K562 (cell line): Measurements from ENCODE around the gene DNAAF8. TPM values are rescaled to one million over a fixed set of nuclear protein-coding genes. Genes with fewer than 3 reads are reported as not detected.

Experiments used
- ATAC-seq: fragments of 200-7000 bp; cut with Tn5 transposase; 3 replicates; pipeline ENCODE4 v1.9.1; 2020; ENCODE audit warnings: moderate library complexity
- BruUV-seq: library from RNA; stranded (reverse); fragments of 400-500 nt; replicated peaks from 2 replicates; lab custom pipeline; 2021; lab: Mats Ljungman, UMichigan
- CTCF ChIA-PET: fragments of 300-600 bp; formaldehyde crosslinking; extraction: SDS; loops from one replicate; lab custom pipeline; 2021; ENCODE audit warnings: low intra/inter-chr PET ratio; lab: Yijun Ruan, JAX
- POLR2A ChIA-PET: fragments of 300-600, 350-650 bp; sonication (Branson Sonifier 250); formaldehyde crosslinking; extraction: SDS; loops from one replicate; lab custom pipeline; 2021; ENCODE audit warnings: antibody characterized with exemption, inconsistent platforms; lab: Yijun Ruan, JAX
- DNase-seq, 4 experiments: peaks; one replicate each; pipeline versions ENCODE4 v3.0.0 to v3.0.0-alpha.2; 2011 to 2018; ENCODE audit warnings: low spot score in 3 of 4, mixed read lengths in 3 of 4; ENCODE audit errors: extremely low read depth in 1 of 4
- FAIRE-seq: peaks from 2 replicates; lab custom pipeline; 2011; peaks lifted over from hg19 to GRCh38; lab: Jason Lieb, UNC
- H2AFZ ChIP-seq: 2 replicates; pipeline ENCODE4 v1.6.0; 2011; ENCODE audit warnings: low read depth, low read length, control low read depth, inconsistent platforms
- H3K27ac ChIP-seq: fragments of 200-600 bp; 3 replicates; pipeline ENCODE4 v1.8.0; 2011; ENCODE audit warnings: low read depth, mild to moderate bottlenecking, control low read depth, inconsistent platforms, low read length, moderate library complexity, mixed read lengths; ENCODE audit errors: extremely low read depth
- H3K27me3 ChIP-seq, 2 experiments: fragments of 300-600 bp in 1 of 2; 2 replicates in 1 of 2; 3 replicates in 1 of 2; pipeline versions ENCODE4 v1.6.0 to v1.8.0; 2011; ENCODE audit warnings: inconsistent platforms in 2 of 2, low read length in 2 of 2, mild to moderate bottlenecking in 1 of 2, mixed read lengths in 1 of 2, moderate library complexity in 1 of 2; ENCODE audit not compliant: control insufficient read depth in 2 of 2, insufficient read depth in 2 of 2
- H3K36me3 ChIP-seq: fragments of 300-600 bp; 3 replicates; pipeline ENCODE4 v1.8.0; 2011; ENCODE audit warnings: mild to moderate bottlenecking, low read length, inconsistent platforms; ENCODE audit not compliant: control insufficient read depth, insufficient read depth
- H3K4me1 ChIP-seq, 2 experiments: fragments of 200-600 bp in 1 of 2; replicated peaks in 1 of 2; 2 replicates in 1 of 2; 3 replicates in 1 of 2; pipeline versions ENCODE4 v1.5.1 to v1.8.0; 2011; ENCODE audit warnings: inconsistent platforms in 2 of 2, low read length in 2 of 2, mild to moderate bottlenecking in 1 of 2, mixed read lengths in 1 of 2, moderate library complexity in 1 of 2; ENCODE audit not compliant: control insufficient read depth in 2 of 2, insufficient read depth in 2 of 2
- H3K4me2 ChIP-seq: 2 replicates; pipeline ENCODE4 v1.6.1; 2011; ENCODE audit warnings: low read length, control low read depth, inconsistent platforms, mixed read lengths; ENCODE audit not compliant: insufficient read depth
- H3K4me3 ChIP-seq: fragments of 200-600 bp; sonication (generic), shearing (Covaris generic); 2 replicates; pipeline ENCODE4 v1.5.1; 2016; ENCODE audit warnings: control low read depth, inconsistent platforms
- H3K79me2 ChIP-seq: fragments of 200-600 bp; 3 replicates; pipeline ENCODE4 v1.8.0; 2011; ENCODE audit warnings: low read length, inconsistent platforms; ENCODE audit not compliant: control insufficient read depth, insufficient read depth
- H3K9ac ChIP-seq, 2 experiments: 2 replicates each; pipeline versions ENCODE4 v1.6.0 to v1.6.1; 2011; ENCODE audit warnings: low read depth in 2 of 2, low read length in 2 of 2, control low read depth in 1 of 2, inconsistent platforms in 1 of 2, mild to moderate bottlenecking in 1 of 2, mixed read lengths in 1 of 2; ENCODE audit not compliant: insufficient read depth in 1 of 2
- H3K9me1 ChIP-seq: one replicate; pipeline ENCODE4 v1.6.0; 2011; ENCODE audit warnings: inconsistent platforms, mild to moderate bottlenecking, low read length, moderate library complexity; ENCODE audit not compliant: control insufficient read depth, insufficient read depth
- H3K9me3 ChIP-seq: replicated peaks from 2 replicates; pipeline ENCODE4 v1.5.1; 2011; ENCODE audit warnings: low read depth, low read length, inconsistent platforms; ENCODE audit not compliant: control insufficient read depth, insufficient read depth
- H4K20me1 ChIP-seq: replicated peaks from 2 replicates; pipeline ENCODE4 v1.6.1; 2011; ENCODE audit warnings: low read length, inconsistent platforms, mixed read lengths; ENCODE audit not compliant: control insufficient read depth, insufficient read depth
- BCOR ChIP-seq: fragments of 450-650 bp; IDR thresholded peaks from 2 replicates; pipeline ENCODE4 v1.6.1; 2016
- EHMT2 ChIP-seq: fragments of 450-650 bp; IDR thresholded peaks from 2 replicates; pipeline ENCODE4 v1.6.1; 2018; ENCODE audit warnings: antibody characterized with exemption
- HNRNPLL ChIP-seq: fragments of 200-400 bp; formaldehyde crosslinking; IDR thresholded peaks from 2 replicates; pipeline ENCODE4 v1.6.1; 2017; ENCODE audit warnings: low read length, low read depth, mild to moderate bottlenecking; ENCODE audit not compliant: poor library complexity, severe bottlenecking
- POLR2G ChIP-seq: fragments of 200-400 bp; formaldehyde crosslinking; IDR thresholded peaks from 2 replicates; pipeline ENCODE4 v1.6.1; 2017; ENCODE audit warnings: low read depth, mild to moderate bottlenecking, antibody characterized with exemption, low read length, moderate library complexity
- ZNF354B ChIP-seq: fragments of 250-450 bp; sonication (Bioruptor Pico); IDR thresholded peaks from 2 replicates; pipeline ENCODE4 v1.4.0; 2020
- WGBS: fragments of 100-300 bp; shearing (Covaris generic); methylation state at CpG from one replicate; pipeline ENCODE4 v1.1.6; 2016; ENCODE audit warnings: low coverage, mixed read lengths; ENCODE audit not compliant: insufficient coverage; ENCODE audit errors: missing lambda C conversion rate; 5-methylcytosine and 5-hydroxymethylcytosine counted together
- in situ Hi-C: fragments of 300-500 bp; cut with MboI; formaldehyde crosslinking; loops from 4 replicates; pipeline ENCODE4 v1.15.0; 2018; ENCODE audit warnings: inconsistent platforms, mixed read lengths
- intact Hi-C: fragments of 100-400 bp; cut with micrococcal nuclease; formaldehyde crosslinking; loops from 2 replicates; pipeline ENCODE4 v1.14.2; 2022
- polyA plus RNA-seq, 8 experiments: library from polyadenylated mRNA; depleted of rRNA in 4 of 8; stranded (reverse) in 5 of 8; unstranded in 3 of 8; fragments of >200 nt; fragmentation: Nextera tagmentation in 2 of 8; fragmentation: Illumina TruSeq in 1 of 8; extraction: Ambion mirVana in 2 of 8; extraction: Trizol in 1 of 8; gene quantifications; 2 replicates each; pipeline versions ENCODE4 v1.2.1 to v1.2.3, GENCODE V29; 2011 to 2014; ENCODE audit warnings: inconsistent platforms in 1 of 8, missing spikeins in 1 of 8
- total RNA-seq, 7 experiments: library from RNA; depleted of rRNA in 6 of 7; stranded (reverse); fragments of >200 nt in 6 of 7; fragmentation: Illumina TruSeq in 2 of 7; extraction: Trizol in 2 of 7; gene quantifications; 2 replicates each; pipeline versions ENCODE4 v1.2.1 to v1.2.3, GENCODE V29; 2011 to 2021; ENCODE audit warnings: low replicate concordance in 1 of 7

The DNAAF8 gene
- total and polyA plus RNA-seq, 9 of the 15 experiments (the other 6 are each of a cell fraction or from before 2014, with no cell fraction given) = 0.04 to 0.12 (median 0.10) TPM; not detected in 6

DNA sequence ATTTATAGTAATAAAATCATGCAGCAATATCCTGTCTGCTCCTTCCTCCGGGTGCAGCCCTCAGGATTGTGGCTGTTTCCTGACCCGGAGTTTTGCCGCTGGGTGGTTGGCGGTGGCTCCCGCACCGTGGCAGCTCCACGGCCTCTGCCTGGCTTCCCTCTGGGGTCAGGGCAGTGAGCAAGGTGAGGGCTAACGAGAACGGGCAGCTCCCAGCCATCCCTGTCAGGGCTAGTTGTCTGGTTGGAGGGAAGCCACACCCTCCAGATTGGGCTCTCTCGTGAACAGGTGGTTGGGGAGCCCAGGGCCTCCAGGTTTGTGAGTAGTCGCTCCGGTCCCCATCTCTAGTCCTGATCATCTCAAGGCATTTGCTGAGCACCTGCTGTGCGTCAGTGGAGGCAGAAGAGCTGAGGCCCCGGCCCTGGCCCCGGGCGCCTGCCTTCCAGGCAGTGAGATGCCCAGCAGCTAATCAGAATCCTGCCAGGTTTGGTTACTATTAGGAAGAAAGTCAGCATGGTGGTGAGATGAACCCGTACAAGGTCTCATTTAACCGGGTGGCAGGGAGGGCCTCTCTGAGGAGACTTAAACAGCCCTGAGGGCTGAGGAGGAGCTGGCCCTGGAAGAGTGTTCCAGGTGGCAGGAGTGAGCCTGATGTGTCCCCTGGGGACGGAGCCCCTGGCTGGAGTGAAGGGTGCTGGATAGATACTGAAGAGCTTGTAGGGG lies 43.2 kb upstream of the DNAAF8 start:
- peaks cover 0 to 64% of the 10 kb centered on the region in 2 experiments; a peak in 3 of 5 replicates for H3K4me1 ChIP-seq
- H3K4me2 ChIP-seq = no peak overlapping the region
- 68% methylated on average over 19 of the region's 19 CpGs for WGBS
- no peak overlapping the region for H3K27ac ChIP-seq
- intact Hi-C loops (no loop called here), in situ Hi-C loops (no loop called here)
- H3K27me3 ChIP-seq = no peaks in the 10 kb centered on the region
- DNase-seq (no peak), FAIRE-seq (no peak), ATAC-seq (no peak)
- H3K79me2 ChIP-seq = peaks cover 12% of the 10 kb centered on the region
- TF ChIP-seq BCOR = no peak
- peak; percentile 25 for TF ChIP-seq HNRNPLL
- TF ChIP-seq EHMT2 = no peak
- TF ChIP-seq POLR2G = 0 out of 2 replicates have a peak, but pooled peaks have one; percentile 10
- no peak for TF ChIP-seq ZNF354B (CRISPR knock-in tag)
- no TSS peak for BruUV-seq
- no peak overlapping the region for H2AFZ ChIP-seq
- peaks cover 3% of the 10 kb centered on the region for H3K9me1 ChIP-seq
- H3K9ac ChIP-seq = peak overlapping the region in 1 of 2 experiments; percentile 58; a peak in 2 of 4 replicates
- CTCF ChIA-PET = no interaction called here
- H3K4me3 ChIP-seq = no peak overlapping the region
- H4K20me1 ChIP-seq = peaks cover 6% of the 10 kb centered on the region; the same call in 1 of the 2 replicates
- H3K9me3 ChIP-seq = no peaks in the 10 kb centered on the region
- POLR2A ChIA-PET = no interaction called here
- peaks cover 29% of the 10 kb centered on the region; the same call in 2 of the 3 replicates for H3K36me3 ChIP-seq
